SJSA1 (cell line): ENCODE data around the gene MYBPC3. TPM values are rescaled to one million over a fixed set of nuclear protein-coding genes. Genes with fewer than 3 reads are reported as not detected.
"Not testable (repeated sequence)": the region's sequence is repeated elsewhere in the genome, so short reads cannot be mapped to it uniquely, and the experiment has no call there.

Experiments used
- DNase-seq, 2 experiments: peaks; one replicate each; pipeline ENCODE4 v3.0.0-alpha.2; 2015 to 2020; ENCODE audit warnings: low spot score in 2 of 2, low read depth in 1 of 2
- H3K27ac ChIP-seq: fragments of 250-450 bp; sonication (Bioruptor Pico); 2 replicates; pipeline ENCODE4 v1.5.1; 2020; ENCODE audit warnings: mild to moderate bottlenecking, moderate library complexity
- H3K27me3 ChIP-seq: fragments of 250-450 bp; sonication (Bioruptor Pico); replicated peaks from 2 replicates; pipeline ENCODE4 v1.5.1; 2020; ENCODE audit warnings: mild to moderate bottlenecking, moderate library complexity
- H3K36me3 ChIP-seq: fragments of 250-450 bp; sonication (Bioruptor Pico); 2 replicates; pipeline ENCODE4 v1.5.1; 2020; ENCODE audit warnings: mild to moderate bottlenecking
- H3K4me1 ChIP-seq: fragments of 250-450 bp; sonication (Bioruptor Pico); replicated peaks from 2 replicates; pipeline ENCODE4 v1.6.1; 2021; ENCODE audit warnings: mild to moderate bottlenecking
- H3K4me3 ChIP-seq: fragments of 250-450 bp; sonication (Bioruptor Pico); 2 replicates; pipeline ENCODE4 v1.5.1; 2020; ENCODE audit warnings: mild to moderate bottlenecking
- H3K9me3 ChIP-seq: fragments of 250-450 bp; sonication (Bioruptor Pico); replicated peaks from 2 replicates; pipeline ENCODE4 v1.5.1; 2020; ENCODE audit warnings: mild to moderate bottlenecking
- total RNA-seq: library from RNA; depleted of rRNA; stranded (reverse); fragments of >200 nt; shearing (Covaris generic); gene quantifications from 2 replicates; pipeline ENCODE4 v1.2.3, GENCODE V29; 2014

MYBPC3 gene
- total RNA-seq, 1 experiment from 2014 or later = not detected

DNA sequence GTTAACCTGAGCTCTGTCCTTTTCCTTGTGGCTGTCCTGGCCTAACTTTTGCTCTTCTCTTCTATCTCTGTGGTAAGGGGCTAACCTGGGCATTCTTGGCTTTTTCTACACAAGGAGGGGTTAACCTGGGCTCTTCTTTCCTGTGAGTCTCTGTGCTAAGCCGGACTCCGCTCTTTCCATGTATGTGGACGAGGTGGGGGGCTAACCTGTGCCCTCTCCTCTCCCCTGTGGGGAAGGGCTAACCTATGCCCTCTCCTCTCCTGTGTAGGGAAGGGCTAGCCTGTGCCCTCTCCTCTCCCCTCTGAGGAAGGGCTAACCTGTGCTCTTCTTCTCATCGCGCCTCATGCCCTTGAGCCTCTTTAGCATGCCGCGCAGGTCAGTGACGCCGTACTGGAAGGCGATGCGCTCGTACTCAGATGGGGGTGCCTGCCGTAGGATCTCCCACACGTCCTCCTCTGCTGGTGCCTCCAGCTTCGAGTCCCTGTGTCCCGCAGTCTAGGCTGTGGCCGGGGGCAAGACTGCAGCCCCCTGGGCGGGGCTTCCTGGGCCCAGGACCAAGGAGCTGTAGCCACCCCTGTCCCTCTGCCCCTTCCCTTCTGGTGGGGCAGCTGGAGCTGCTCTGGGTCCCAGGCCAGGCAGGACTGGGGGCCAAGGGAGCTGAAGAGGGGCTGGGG is 6.5 kb downstream of the MYBPC3 start:
- H3K4me1 ChIP-seq = no peaks in the 10 kb centered on the region
- no peak for DNase-seq
- H3K36me3 ChIP-seq = no peaks in the 10 kb centered on the region
- H3K27ac ChIP-seq = no peak overlapping the region
- peaks cover 5% of the 10 kb centered on the region; the same call in 1 of the 2 replicates for H3K27me3 ChIP-seq
- no peaks in the 10 kb centered on the region for H3K9me3 ChIP-seq
- no peak overlapping the region for H3K4me3 ChIP-seq

DNA sequence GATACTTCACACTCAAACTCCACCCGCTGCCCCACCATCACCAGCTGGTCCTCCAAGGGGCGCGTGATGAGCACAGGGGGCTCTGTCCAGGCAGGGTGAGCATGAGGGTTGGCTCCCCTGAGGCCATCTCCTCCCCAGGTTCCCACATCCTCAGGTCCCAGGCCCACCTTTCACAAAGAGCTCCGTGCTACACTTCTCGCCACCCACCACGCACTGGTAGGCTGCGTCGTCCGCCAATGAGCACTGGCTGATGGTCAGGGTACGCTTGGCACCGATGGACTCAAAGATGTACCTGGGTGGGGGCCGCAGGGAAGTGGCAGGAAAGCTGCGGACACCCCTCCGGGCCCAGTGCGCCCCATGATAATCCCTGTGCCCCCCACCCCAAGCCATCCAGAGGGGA is 9.6 kb downstream of the MYBPC3 start:
- peak in 1 of 2 experiments; percentile 33 for DNase-seq
- Histone ChIP-seq H3K36me3 (no peaks in the 10 kb centered on the region), H3K27me3 (peaks cover 5% of the 10 kb centered on the region; the same call in 1 of the 2 replicates), H3K27ac (no peak overlapping the region), H3K4me3 (no peak overlapping the region), H3K9me3 (no peaks in the 10 kb centered on the region), H3K4me1 (no peaks in the 10 kb centered on the region)

- DNase-seq = peak in 1 of 2 experiments; percentile 40
- H3K4me1 ChIP-seq = no peaks in the 10 kb centered on the region
These were observed 10.3 kb downstream of the MYBPC3 start for GRCh38 chr11:47342036-47342803.

DNA sequence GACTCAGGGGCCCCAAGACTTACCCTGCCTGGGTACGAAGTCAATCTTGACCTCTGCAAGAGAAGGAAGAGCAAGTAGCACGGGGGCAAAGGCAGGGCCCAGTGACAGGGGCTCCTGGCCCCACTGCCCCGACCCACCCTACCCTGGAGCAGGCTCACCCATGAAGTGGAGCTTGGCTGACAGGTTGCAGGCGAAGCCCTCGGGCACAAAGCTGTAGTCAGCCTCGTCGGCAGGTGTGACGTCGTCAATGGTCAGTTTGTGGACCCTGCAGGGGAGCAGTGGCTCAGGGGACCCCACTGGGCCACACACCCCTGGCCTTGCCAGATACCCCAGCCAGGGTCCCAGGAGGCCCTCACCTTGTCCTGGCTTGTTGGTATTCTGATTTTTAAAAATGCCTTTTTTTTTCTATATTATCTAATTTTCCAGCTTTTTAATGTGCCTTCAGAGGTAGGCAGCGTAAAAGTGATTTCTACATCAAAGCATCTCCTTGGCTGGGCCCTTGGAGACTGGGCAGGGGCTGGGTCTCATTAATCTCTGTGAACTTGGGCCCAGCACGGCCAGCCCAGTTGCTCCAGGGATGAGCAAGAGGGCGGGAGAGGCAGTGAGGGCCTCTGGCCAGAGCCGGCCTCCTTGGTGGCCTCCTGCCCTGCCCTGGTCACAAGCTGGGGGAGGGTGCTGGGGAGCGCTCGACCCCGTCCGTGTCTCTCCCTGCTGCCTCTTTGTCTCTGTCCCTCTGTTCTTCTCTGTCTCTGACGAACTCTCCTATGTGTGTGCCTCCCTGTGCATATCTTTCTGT is 11.3 kb downstream of the MYBPC3 start:
- no peak overlapping the region for H3K27ac ChIP-seq
- peaks cover 5% of the 10 kb centered on the region; the same call in 1 of the 2 replicates for H3K27me3 ChIP-seq

More at GRCh38 chr11:47342036-47342803, 10.3 kb downstream of the MYBPC3 start:
- H3K27ac ChIP-seq = no peak overlapping the region
- no peak overlapping the region for H3K4me3 ChIP-seq
- H3K27me3 ChIP-seq = peaks cover 5% of the 10 kb centered on the region; the same call in 1 of the 2 replicates
- H3K36me3 ChIP-seq = no peaks in the 10 kb centered on the region
- H3K9me3 ChIP-seq = no peaks in the 10 kb centered on the region

DNA sequence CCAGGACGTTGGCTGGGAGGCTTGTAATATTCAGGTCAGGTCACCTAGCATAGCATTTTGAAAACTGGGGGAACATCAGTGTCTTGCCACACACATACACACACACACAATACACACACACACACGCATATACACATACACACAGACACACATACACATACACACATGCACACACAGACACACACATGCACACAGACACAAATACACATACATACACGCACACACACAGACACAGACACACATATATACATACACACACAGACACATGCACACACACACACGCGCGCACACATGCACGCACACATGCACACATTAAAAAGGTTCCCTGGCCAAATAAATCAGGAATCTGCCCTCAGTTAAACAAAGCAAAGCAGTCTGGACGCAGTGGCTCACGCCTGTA is 12.5 kb downstream of the MYBPC3 start:
- no peak overlapping the region for H3K27ac ChIP-seq
- no peak for DNase-seq
- peaks cover 5% of the 10 kb centered on the region; the same call in 1 of the 2 replicates for H3K27me3 ChIP-seq
- no peaks in the 10 kb centered on the region for H3K9me3 ChIP-seq
- H3K4me3 ChIP-seq = no peak overlapping the region
- no peaks in the 10 kb centered on the region for H3K36me3 ChIP-seq
- H3K4me1 ChIP-seq = no peaks in the 10 kb centered on the region

More for the DNA sequence above, 11.3 kb downstream of the MYBPC3 start:
- peak in 1 of 2 experiments; percentile 45 for DNase-seq
- no peaks in the 10 kb centered on the region for H3K36me3 ChIP-seq
- no peaks in the 10 kb centered on the region for H3K9me3 ChIP-seq
- no peak overlapping the region for H3K4me3 ChIP-seq
- no peaks in the 10 kb centered on the region for H3K4me1 ChIP-seq

DNA sequence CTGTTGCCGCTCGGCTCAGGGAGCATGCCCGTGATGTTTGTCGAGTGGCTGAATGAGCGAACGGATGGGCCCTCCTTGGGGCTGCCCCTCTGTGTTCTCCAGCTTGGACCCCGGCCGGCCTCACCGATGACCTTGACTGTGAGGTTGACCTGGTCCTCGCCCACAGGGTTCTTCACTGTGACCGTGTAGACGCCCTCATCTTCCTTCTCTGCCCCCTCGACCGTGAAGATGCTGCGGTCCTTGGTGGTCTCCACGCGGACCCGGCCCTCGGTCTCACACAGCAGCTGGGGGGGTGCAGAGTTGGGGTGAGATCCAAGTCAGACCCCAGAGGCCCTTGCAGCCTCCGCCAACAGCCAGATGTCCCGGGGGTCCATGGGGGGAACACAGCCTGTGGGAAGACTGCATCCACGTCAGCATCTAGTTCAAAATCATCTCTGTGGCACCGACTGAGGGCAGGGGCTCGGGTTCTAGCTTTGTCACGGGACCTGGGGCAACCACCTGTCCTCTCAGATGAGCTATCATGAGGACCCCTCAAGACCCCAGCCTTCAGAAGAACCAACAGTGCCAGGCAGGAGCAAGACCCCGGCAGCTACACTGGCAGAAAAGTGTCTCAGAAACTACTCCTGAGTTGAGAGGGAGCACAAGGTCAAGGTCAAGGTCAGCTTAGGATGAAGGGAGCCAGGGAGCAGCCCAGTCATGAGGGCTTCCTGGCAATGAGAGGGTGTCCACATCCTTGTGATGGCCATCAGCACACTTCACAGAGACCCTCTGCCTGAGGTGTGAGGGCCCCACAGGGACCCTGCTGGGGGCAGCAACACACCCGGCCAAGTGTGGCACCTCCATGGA is 13.9 kb downstream of the MYBPC3 start:
- no peaks in the 10 kb centered on the region for H3K36me3 ChIP-seq
- H3K27ac ChIP-seq = no peak overlapping the region
- no peak overlapping the region for H3K4me3 ChIP-seq
- H3K4me1 ChIP-seq = no peaks in the 10 kb centered on the region
- no peaks in the 10 kb centered on the region for H3K9me3 ChIP-seq
- no peaks in the 10 kb centered on the region for H3K27me3 ChIP-seq
- DNase-seq = no peak

- Histone ChIP-seq H3K36me3 (no peaks in the 10 kb centered on the region), H3K9me3 (no peaks in the 10 kb centered on the region), H3K27me3 (no peaks in the 10 kb centered on the region), H3K4me1 (no peaks in the 10 kb centered on the region), H3K4me3 (no peak overlapping the region), H3K27ac (no peak overlapping the region)
- no peak for DNase-seq
These were observed 15.1 kb downstream of the MYBPC3 start for GRCh38 chr11:47337229-47337924.

DNA sequence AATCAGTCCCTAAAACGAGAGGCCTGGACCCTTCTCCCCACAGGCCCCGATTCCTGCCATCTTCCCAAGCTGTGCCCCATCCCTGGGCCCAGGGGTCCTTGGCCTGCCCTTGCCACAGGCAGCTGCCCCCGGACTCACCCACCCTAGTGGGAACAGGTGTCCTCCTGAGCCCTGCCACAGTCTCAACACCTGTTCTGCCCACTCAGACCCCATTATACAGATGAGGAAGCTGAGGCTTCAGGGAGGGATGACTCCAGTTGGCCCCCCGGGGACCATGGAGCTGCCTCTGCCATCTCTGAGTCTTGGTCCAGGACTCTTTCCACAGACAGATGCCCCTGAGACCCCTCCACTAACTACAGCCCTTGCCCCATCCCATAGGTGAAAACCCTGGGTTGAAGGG is 15.9 kb downstream of the MYBPC3 start:
- no peaks in the 10 kb centered on the region for H3K4me1 ChIP-seq

DNA sequence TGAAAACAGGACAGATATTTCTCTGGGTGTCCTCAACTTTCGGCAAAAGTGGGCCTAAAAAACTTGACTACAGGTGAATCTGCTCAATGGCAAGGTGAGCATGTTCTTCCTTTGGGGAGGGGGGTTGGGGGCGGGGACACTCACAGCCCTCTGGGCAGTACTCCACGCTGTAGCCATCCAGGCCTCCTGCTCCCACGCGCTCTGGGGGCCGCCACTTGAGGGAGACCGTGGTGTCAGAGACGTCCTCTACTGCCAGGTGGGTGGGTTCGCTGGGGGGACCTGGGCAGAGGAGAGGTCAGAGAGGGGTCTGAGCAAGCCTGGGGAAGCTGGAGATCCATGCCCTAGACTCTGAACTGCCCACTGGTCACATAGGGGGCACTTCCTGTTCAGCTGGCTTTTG is 16.8 kb downstream of the MYBPC3 start:
- no peaks in the 10 kb centered on the region for H3K36me3 ChIP-seq
- H3K4me3 ChIP-seq = no peak overlapping the region
- no peaks in the 10 kb centered on the region for H3K27me3 ChIP-seq
- no peak overlapping the region for H3K27ac ChIP-seq
- no peaks in the 10 kb centered on the region for H3K4me1 ChIP-seq
- DNase-seq = no peak
- H3K9me3 ChIP-seq = no peaks in the 10 kb centered on the region

More for the DNA sequence above, 15.9 kb downstream of the MYBPC3 start:
- no peak for DNase-seq
- H3K9me3 ChIP-seq = no peaks in the 10 kb centered on the region
- no peaks in the 10 kb centered on the region for H3K36me3 ChIP-seq
- no peak overlapping the region for H3K27ac ChIP-seq
- no peak overlapping the region for H3K4me3 ChIP-seq
- no peaks in the 10 kb centered on the region for H3K27me3 ChIP-seq

- H3K27me3 ChIP-seq, H3K9me3 ChIP-seq, H3K27ac ChIP-seq, H3K36me3 ChIP-seq, H3K4me3 ChIP-seq, H3K4me1 ChIP-seq, DNase-seq: not testable (repeated sequence)
These were observed 17.6 kb downstream of the MYBPC3 start for GRCh38 chr11:47334699-47335411.

- no peaks in the 10 kb centered on the region for H3K9me3 ChIP-seq
- H3K4me3 ChIP-seq = no peak overlapping the region
- H3K27ac ChIP-seq = no peak overlapping the region
- no peaks in the 10 kb centered on the region for H3K4me1 ChIP-seq
- no peak for DNase-seq
- H3K27me3 ChIP-seq = no peaks in the 10 kb centered on the region
- H3K36me3 ChIP-seq = peaks cover 10% of the 10 kb centered on the region
These were observed 18.5 kb downstream of the MYBPC3 start for GRCh38 chr11:47333886-47334443.

DNA sequence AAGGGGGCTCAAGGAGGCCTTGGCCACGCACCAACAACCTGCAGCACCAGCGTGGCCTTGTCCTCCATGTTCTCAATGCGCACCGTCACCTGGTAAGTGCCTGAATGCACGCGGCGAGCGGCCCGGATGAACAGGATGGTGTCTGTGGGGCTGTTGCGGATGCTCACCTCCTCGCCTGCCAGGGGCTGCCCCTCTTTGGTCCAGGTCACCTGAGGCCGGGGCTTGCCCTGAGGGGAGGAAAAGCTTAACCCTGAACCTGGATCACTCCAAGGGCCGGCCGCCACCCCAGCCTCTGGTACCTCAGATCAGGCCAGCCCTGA is 19.0 kb downstream of the MYBPC3 start:
- no peak overlapping the region for H3K4me3 ChIP-seq
- no peaks in the 10 kb centered on the region for H3K27me3 ChIP-seq
- DNase-seq = peak in 1 of 2 experiments; percentile 37
- no peaks in the 10 kb centered on the region for H3K4me1 ChIP-seq
- peaks cover 15% of the 10 kb centered on the region for H3K36me3 ChIP-seq
- H3K9me3 ChIP-seq = no peaks in the 10 kb centered on the region
- H3K27ac ChIP-seq = no peak overlapping the region
